K562 (cell line): Measurements from ENCODE around the gene ALK. TPM values are rescaled to one million over a fixed set of nuclear protein-coding genes. Genes with fewer than 3 reads are reported as not detected.

Experiments used
- ATAC-seq: fragments of 200-7000 bp; cut with Tn5 transposase; 3 replicates; pipeline ENCODE4 v1.9.1; 2020; ENCODE audit warnings: moderate library complexity
- BruUV-seq: library from RNA; stranded (reverse); fragments of 400-500 nt; replicated peaks from 2 replicates; lab custom pipeline; 2021; lab: Mats Ljungman, UMichigan
- CTCF ChIA-PET: fragments of 300-600 bp; formaldehyde crosslinking; extraction: SDS; loops from one replicate; lab custom pipeline; 2021; ENCODE audit warnings: low intra/inter-chr PET ratio; lab: Yijun Ruan, JAX
- POLR2A ChIA-PET: fragments of 300-600, 350-650 bp; sonication (Branson Sonifier 250); formaldehyde crosslinking; extraction: SDS; loops from one replicate; lab custom pipeline; 2021; ENCODE audit warnings: antibody characterized with exemption, inconsistent platforms; lab: Yijun Ruan, JAX
- DNase-seq, 4 experiments: peaks; one replicate each; pipeline versions ENCODE4 v3.0.0 to v3.0.0-alpha.2; 2011 to 2018; ENCODE audit warnings: low spot score in 3 of 4, mixed read lengths in 3 of 4; ENCODE audit errors: extremely low read depth in 1 of 4
- FAIRE-seq: peaks from 2 replicates; lab custom pipeline; 2011; peaks lifted over from hg19 to GRCh38; lab: Jason Lieb, UNC
- H2AFZ ChIP-seq: 2 replicates; pipeline ENCODE4 v1.6.0; 2011; ENCODE audit warnings: low read depth, low read length, control low read depth, inconsistent platforms
- H3K27ac ChIP-seq: fragments of 200-600 bp; 3 replicates; pipeline ENCODE4 v1.8.0; 2011; ENCODE audit warnings: low read depth, mild to moderate bottlenecking, control low read depth, inconsistent platforms, low read length, moderate library complexity, mixed read lengths; ENCODE audit errors: extremely low read depth
- H3K27me3 ChIP-seq, 2 experiments: fragments of 300-600 bp in 1 of 2; 2 replicates in 1 of 2; 3 replicates in 1 of 2; pipeline versions ENCODE4 v1.6.0 to v1.8.0; 2011; ENCODE audit warnings: inconsistent platforms in 2 of 2, low read length in 2 of 2, mild to moderate bottlenecking in 1 of 2, mixed read lengths in 1 of 2, moderate library complexity in 1 of 2; ENCODE audit not compliant: control insufficient read depth in 2 of 2, insufficient read depth in 2 of 2
- H3K36me3 ChIP-seq: fragments of 300-600 bp; 3 replicates; pipeline ENCODE4 v1.8.0; 2011; ENCODE audit warnings: mild to moderate bottlenecking, low read length, inconsistent platforms; ENCODE audit not compliant: control insufficient read depth, insufficient read depth
- H3K4me1 ChIP-seq, 2 experiments: fragments of 200-600 bp in 1 of 2; replicated peaks in 1 of 2; 2 replicates in 1 of 2; 3 replicates in 1 of 2; pipeline versions ENCODE4 v1.5.1 to v1.8.0; 2011; ENCODE audit warnings: inconsistent platforms in 2 of 2, low read length in 2 of 2, mild to moderate bottlenecking in 1 of 2, mixed read lengths in 1 of 2, moderate library complexity in 1 of 2; ENCODE audit not compliant: control insufficient read depth in 2 of 2, insufficient read depth in 2 of 2
- H3K4me2 ChIP-seq: 2 replicates; pipeline ENCODE4 v1.6.1; 2011; ENCODE audit warnings: low read length, control low read depth, inconsistent platforms, mixed read lengths; ENCODE audit not compliant: insufficient read depth
- H3K4me3 ChIP-seq: fragments of 200-600 bp; sonication (generic), shearing (Covaris generic); 2 replicates; pipeline ENCODE4 v1.5.1; 2016; ENCODE audit warnings: control low read depth, inconsistent platforms
- H3K79me2 ChIP-seq: fragments of 200-600 bp; 3 replicates; pipeline ENCODE4 v1.8.0; 2011; ENCODE audit warnings: low read length, inconsistent platforms; ENCODE audit not compliant: control insufficient read depth, insufficient read depth
- H3K9ac ChIP-seq, 2 experiments: 2 replicates each; pipeline versions ENCODE4 v1.6.0 to v1.6.1; 2011; ENCODE audit warnings: low read depth in 2 of 2, low read length in 2 of 2, control low read depth in 1 of 2, inconsistent platforms in 1 of 2, mild to moderate bottlenecking in 1 of 2, mixed read lengths in 1 of 2; ENCODE audit not compliant: insufficient read depth in 1 of 2
- H3K9me1 ChIP-seq: one replicate; pipeline ENCODE4 v1.6.0; 2011; ENCODE audit warnings: inconsistent platforms, mild to moderate bottlenecking, low read length, moderate library complexity; ENCODE audit not compliant: control insufficient read depth, insufficient read depth
- H3K9me3 ChIP-seq: replicated peaks from 2 replicates; pipeline ENCODE4 v1.5.1; 2011; ENCODE audit warnings: low read depth, low read length, inconsistent platforms; ENCODE audit not compliant: control insufficient read depth, insufficient read depth
- H4K20me1 ChIP-seq: replicated peaks from 2 replicates; pipeline ENCODE4 v1.6.1; 2011; ENCODE audit warnings: low read length, inconsistent platforms, mixed read lengths; ENCODE audit not compliant: control insufficient read depth, insufficient read depth
- BRF2 ChIP-seq: IDR thresholded peaks from 3 replicates; pipeline ENCODE4 v1.6.1; 2011; ENCODE audit warnings: borderline replicate concordance, mild to moderate bottlenecking; ENCODE audit not compliant: insufficient read length, insufficient read depth
- GMEB1 ChIP-seq: fragments of 250-450 bp; sonication (Bioruptor Pico); IDR thresholded peaks from 2 replicates; pipeline ENCODE4 v1.4.0; 2020; ENCODE audit warnings: mild to moderate bottlenecking
- HNRNPL ChIP-seq: fragments of 200-400 bp; formaldehyde crosslinking; IDR thresholded peaks from 2 replicates; pipeline ENCODE4 v1.6.1; 2017; ENCODE audit warnings: low read depth, mild to moderate bottlenecking, low read length
- SAP30 ChIP-seq: fragments of 200-600 bp; sonication (generic); IDR thresholded peaks from 2 replicates; pipeline ENCODE4 v1.6.1; 2012; ENCODE audit warnings: borderline replicate concordance, low read depth, mild to moderate bottlenecking, moderate library complexity, low read length, control low read depth, inconsistent platforms; ENCODE audit not compliant: insufficient read depth, poor library complexity, severe bottlenecking
- ZBTB7A ChIP-seq: IDR thresholded peaks from 2 replicates; pipeline ENCODE4 v1.6.1; 2011; ENCODE audit warnings: low read depth, mild to moderate bottlenecking, low read length, moderate library complexity, borderline replicate concordance; ENCODE audit not compliant: control insufficient read depth
- ZNF174 ChIP-seq: fragments of 250-450 bp; sonication (Bioruptor Pico); IDR thresholded peaks from 2 replicates; pipeline ENCODE4 v1.4.0; 2020; ENCODE audit warnings: mild to moderate bottlenecking
- ZNF282 ChIP-seq: sonication (generic); formaldehyde crosslinking; IDR thresholded peaks from 2 replicates; pipeline ENCODE4 v1.8.1; 2023; ENCODE audit warnings: missing genetic modification reagents
- ZZZ3 ChIP-seq: fragments of 450-650 bp; IDR thresholded peaks from 2 replicates; pipeline ENCODE4 v1.6.1; 2016; ENCODE audit warnings: antibody characterized with exemption, mild to moderate bottlenecking, moderate library complexity
- in situ Hi-C: fragments of 300-500 bp; cut with MboI; formaldehyde crosslinking; loops from 4 replicates; pipeline ENCODE4 v1.15.0; 2018; ENCODE audit warnings: inconsistent platforms, mixed read lengths
- intact Hi-C: fragments of 100-400 bp; cut with micrococcal nuclease; formaldehyde crosslinking; loops from 2 replicates; pipeline ENCODE4 v1.14.2; 2022
- polyA plus RNA-seq, 8 experiments: library from polyadenylated mRNA; depleted of rRNA in 4 of 8; stranded (reverse) in 5 of 8; unstranded in 3 of 8; fragments of >200 nt; fragmentation: Nextera tagmentation in 2 of 8; fragmentation: Illumina TruSeq in 1 of 8; extraction: Ambion mirVana in 2 of 8; extraction: Trizol in 1 of 8; gene quantifications; 2 replicates each; pipeline versions ENCODE4 v1.2.1 to v1.2.3, GENCODE V29; 2011 to 2014; ENCODE audit warnings: inconsistent platforms in 1 of 8, missing spikeins in 1 of 8
- total RNA-seq, 7 experiments: library from RNA; depleted of rRNA in 6 of 7; stranded (reverse); fragments of >200 nt in 6 of 7; fragmentation: Illumina TruSeq in 2 of 7; extraction: Trizol in 2 of 7; gene quantifications; 2 replicates each; pipeline versions ENCODE4 v1.2.1 to v1.2.3, GENCODE V29; 2011 to 2021; ENCODE audit warnings: low replicate concordance in 1 of 7

Gene ALK
- total and polyA plus RNA-seq, 9 of the 15 experiments (the other 6 are each of a cell fraction or from before 2014, with no cell fraction given): not detected

- H3K27me3 ChIP-seq: peaks cover 3 to 15% of the 10 kb centered on the region in 2 experiments; a peak in 3 of 5 replicates
- intact Hi-C loops (no loop called here), in situ Hi-C loops (no loop called here)
- ATAC-seq (no peak), FAIRE-seq (no peak), DNase-seq (no peak)
- H3K9me3 ChIP-seq: no peaks in the 10 kb centered on the region
- no peaks in the 10 kb centered on the region for H3K9me1 ChIP-seq
- H3K4me2 ChIP-seq: no peak overlapping the region
- no TSS peak for BruUV-seq
- peaks cover 4% of the 10 kb centered on the region for H4K20me1 ChIP-seq
- no peak overlapping the region for H3K27ac ChIP-seq
- peaks cover 0 to 17% of the 10 kb centered on the region in 2 experiments; a peak in 2 of 5 replicates for H3K4me1 ChIP-seq
- H3K4me3 ChIP-seq: no peak overlapping the region
- ChIA-PET POLR2A (no interaction called here), CTCF (no interaction called here)
- no peaks in the 10 kb centered on the region for H3K36me3 ChIP-seq
- no peak overlapping the region for H3K9ac ChIP-seq
- no peaks in the 10 kb centered on the region for H3K79me2 ChIP-seq
- no peak overlapping the region for H2AFZ ChIP-seq
- TF ChIP-seq SAP30 (no peak), ZZZ3 (no peak), ZNF282 (CRISPR knock-in tag) (no peak), ZBTB7A (no peak), HNRNPL (no peak), GMEB1 (CRISPR knock-in tag) (no peak), BRF2 (no peak), ZNF174 (CRISPR knock-in tag) (no peak)
Observed at GRCh38 chr2:29916571-29916970, 4.8 kb downstream of the ALK start.
